ENCODE results near the gene ZNF467.

Gene ZNF467

DNA sequence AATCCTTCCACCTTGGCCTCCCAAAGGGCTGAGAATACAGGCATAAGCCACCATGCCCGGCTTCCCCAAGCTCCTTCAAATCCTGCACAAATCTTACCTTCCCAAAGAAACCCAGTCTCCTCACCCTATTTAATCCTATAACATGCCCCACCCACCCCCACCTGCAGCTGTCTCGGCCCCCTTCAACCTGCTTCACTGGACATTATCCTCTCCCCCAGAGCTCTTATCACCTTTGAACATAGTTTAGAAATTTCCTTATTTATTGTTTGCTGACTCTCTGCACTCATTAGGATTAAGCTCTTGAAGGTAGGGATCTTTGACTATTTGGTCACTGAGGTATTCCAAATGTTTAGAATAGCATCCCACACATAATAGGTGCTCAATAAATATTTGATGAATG lies 3.5 kb downstream of the ZNF467 start:
- no peak for FAIRE-seq

DNA sequence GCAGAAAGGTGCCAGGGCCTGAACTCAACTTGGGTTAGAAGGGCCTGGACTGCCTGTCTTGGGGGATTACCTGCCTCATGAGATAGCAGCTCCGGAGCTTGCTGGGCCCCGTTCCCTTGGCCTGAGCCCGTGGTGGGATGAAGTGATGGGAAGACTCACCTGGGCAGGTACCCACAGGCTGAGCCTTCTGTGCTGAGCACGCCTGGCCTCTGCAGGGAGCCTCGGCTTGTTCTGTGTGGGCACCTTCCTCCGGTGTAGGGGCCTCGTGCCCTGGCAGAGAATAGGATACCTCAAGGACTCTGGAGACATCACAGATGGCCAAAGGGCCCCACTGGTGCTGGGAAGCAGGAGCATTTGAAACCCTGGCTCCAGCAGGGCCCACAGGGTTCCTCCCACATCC lies 4.5 kb downstream of the ZNF467 start:
- FAIRE-seq: no peak

DNA sequence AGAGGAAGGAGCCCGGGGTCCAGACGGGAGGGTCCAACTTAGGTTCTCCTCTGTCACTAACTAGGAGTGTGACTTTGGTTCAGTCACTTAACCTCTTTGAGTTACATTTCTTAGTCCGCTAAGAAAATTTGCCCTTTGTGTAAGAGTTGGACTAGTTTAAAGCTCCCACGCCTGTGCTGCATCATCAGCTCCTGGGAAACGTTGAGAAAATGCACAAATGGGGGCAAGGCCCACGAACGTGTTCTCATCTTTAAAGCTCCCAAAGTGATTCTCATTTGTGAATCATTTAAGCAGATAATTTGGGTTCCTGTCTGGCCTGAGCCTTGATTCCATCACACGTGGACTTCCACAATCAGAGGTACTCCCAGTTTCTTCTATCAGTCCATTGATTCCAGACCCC lies 6.3 kb downstream of the ZNF467 start:
- no peak for FAIRE-seq

DNA sequence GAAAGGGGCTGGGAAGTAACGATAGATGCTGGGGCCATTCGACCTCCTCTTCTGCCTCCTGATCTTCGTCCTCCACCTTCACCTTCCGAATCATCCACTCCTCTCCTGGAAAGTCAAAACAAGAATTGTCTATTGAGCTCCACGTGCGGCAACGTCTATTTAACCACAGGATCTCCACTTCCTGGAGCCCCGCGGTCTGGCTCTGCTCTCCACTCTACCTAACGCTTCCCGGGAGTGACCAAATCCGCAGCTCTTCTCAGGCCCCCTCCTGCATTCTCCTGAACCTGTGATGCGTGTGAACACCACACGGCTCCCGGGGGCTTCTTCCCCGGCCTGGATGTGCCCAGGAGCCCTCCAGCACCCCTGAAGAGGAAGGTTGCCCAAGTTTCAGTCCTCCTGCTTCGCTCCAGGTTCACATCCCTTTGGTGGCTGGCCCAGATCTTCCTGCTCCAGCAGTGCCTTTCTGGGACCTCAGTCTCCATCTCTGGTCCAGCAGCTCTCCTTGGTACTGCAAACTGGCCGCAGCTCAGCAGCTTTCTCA lies 7.2 kb downstream of the ZNF467 start:
- FAIRE-seq: no peak

DNA sequence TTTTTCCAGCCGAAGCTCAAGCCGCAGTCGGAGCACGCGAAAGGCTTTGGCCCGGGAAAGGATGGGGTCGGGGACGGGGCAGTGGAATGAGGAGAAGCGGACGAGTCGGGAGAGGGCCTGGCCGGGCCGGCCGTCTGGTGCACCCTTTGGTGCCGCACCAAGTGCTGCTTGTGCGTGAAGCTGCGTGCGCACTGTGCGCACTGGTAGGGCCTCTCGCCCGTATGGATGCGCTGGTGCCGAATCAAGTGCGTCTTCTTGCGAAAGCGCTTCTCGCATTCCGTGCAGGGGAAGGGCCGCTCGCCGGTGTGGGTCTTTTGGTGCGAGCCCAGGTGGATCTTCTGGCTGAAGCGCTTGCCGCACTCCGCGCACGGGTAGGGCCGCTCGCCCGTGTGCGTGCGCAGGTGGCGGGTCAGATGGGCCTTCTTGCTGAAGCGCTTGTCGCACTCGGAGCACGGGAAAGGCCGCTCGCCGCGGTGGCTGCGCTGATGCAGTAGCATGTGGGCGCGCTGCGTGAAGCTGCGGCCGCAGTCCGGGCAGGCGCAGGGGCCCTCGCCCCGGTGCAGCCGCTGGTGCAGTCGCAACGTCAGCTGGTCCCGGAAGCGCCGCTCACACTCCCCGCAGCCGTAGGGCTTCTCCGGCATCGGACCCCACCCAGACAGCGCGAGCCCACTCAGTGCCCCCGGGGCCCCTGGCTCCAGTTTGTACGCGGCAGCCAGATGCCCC lies 7.8 kb downstream of the ZNF467 start:
- no peak for FAIRE-seq

DNA sequence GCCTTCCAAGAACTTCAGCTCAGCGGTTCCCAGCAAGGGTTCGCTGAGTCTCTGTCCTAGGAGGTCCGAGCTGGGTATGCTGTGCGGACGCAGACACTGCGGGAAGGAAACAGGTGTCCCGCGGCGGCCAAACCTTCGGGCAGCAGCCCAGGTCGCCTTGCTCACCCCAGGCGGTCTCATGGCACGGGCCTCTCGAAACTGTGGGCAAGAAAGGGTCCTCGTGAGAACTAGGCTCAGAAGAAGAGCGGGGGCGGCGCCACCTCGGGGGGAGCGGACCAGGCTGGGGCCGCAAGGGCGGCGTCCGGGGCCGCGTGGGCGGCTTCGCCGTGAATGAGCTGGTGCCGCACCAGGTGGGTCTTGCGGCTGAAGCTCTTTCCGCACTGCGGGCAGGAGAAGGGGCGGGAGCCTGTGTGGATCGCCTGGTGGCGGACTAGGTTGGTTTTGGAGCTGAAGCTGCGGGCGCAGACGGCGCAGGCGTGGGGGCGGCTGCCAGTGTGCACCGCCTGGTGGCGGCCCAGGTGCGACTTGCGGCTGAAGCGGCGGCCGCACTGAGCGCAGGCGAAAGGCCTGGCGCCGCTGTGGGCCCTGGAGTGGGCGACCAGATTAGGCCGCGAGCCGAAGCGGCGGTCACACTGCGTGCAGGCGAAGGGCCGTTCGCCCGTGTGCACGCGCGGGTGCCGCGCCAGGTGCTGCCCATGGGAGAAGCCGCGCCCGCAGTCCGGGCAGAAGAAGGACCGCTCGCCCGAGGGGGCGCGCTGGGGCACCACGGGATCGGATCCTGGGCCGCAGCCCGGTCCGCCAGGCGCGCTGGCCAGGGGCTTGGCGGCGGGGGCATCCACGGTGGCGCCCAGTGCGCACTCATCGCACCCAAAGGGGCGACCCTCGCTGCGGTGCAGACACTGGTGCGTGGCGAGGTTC lies 8.6 kb downstream of the ZNF467 start:
- FAIRE-seq: no peak

DNA sequence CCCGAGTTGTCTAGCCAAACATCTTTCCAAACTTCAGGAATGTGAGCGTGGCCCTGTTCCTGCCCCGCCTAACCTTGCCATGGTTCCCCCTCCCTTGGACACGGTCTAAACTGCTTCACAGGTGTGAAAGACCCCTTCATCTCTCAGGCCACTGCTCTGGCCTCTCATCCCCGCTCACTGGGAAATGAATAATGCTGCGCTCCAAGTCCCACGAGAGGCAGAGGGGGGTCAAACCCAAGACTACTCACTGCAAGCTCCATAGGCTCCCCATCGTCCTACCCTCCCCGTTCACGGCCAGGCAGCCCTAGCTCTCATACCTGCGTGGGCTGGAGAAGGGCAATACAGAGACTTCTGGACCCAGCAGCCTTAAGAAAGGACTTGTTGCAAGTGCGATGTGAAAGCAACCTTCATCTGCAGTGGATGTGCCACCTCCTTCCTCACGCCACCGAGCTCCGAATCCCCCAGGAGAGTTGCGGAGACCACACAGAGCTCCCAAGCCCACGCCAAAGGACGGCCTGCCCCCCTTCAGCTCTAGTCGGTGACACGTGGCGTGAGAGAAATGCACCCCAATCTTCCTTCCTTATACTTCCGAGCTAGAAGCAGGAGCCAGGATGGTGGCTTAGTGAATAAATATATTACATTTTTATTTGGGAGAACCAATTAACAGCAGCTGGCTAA lies 9.7 kb downstream of the ZNF467 start:
- no peak for FAIRE-seq

DNA sequence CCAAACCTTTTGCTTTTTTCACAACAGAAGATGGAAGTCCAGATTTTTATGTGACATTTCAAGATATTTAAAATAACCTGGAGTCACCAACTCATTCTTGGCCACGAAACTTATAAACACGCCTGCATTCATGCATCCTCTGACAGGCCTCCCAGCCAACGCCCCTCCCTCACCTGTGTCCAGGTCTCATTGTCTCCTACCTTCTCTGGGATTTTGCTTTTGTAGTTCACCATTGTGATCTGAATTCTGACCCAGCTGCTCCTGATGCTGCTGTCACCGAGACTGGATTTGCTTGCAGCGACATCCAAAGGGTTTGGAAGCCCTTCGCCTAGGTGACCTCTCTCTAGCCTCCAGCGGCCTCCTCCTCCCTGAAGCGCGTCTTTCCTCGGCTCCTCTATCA lies 10.8 kb downstream of the ZNF467 start:
- FAIRE-seq: no peak

DNA sequence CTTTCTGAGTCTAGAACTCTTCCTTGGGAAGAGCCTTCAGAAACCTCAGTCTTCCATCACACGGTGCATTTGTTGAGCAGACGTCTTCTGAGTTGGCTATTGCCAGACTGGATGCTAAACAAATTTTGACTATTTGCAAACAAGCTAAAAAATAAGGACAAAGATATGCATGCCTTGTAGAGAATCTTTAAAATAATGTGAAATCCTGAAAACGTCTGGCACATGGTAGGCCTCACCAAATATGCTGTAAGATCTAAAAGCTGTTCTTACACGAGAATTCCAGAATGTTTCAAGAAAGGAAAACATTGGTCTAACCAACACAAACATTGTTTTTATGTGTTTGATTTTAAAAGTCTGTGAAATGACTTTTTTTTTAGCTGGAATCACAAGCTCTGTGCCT lies 11.3 kb downstream of the ZNF467 start:
- FAIRE-seq: no peak

DNA sequence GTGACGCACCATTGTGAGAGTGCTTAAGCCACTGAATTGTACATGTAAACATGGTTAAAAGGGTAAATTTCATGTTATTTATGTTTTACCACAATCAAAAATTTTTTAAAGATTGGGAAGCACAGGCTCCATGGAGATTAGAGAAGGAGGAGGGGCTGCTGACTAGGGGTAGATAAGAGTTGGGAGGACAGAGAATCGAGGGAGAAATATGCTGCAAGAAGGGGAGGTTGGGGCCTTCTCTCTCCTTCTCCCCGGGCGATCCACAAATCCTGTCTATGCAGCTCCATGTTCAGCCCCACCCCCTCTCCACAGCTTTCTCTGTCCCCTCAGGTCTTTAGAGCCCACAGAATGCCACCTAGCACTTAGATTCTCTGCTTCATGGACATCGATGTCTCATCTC lies 12.1 kb downstream of the ZNF467 start:
- no peak for FAIRE-seq

DNA sequence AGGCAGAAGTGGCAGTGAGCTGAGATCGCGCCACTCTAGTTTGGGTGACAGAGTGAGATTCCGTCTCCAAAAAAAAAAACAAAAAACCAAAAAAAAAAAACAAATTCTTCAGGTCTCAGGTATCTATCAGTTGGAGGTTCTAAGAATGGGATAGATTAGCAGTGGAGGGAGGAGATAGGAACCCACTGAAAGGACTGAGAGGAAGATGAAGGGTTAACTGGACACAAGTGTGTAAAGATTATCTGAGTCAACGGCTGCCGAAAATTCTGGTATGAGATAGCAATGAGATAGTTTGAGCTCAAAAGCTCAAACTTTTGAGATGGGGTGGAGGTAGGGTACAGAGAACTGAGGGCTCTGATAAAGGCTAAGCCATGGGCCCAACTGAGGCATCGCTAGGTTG lies 12.8 kb downstream of the ZNF467 start:
- FAIRE-seq: no peak

DNA sequence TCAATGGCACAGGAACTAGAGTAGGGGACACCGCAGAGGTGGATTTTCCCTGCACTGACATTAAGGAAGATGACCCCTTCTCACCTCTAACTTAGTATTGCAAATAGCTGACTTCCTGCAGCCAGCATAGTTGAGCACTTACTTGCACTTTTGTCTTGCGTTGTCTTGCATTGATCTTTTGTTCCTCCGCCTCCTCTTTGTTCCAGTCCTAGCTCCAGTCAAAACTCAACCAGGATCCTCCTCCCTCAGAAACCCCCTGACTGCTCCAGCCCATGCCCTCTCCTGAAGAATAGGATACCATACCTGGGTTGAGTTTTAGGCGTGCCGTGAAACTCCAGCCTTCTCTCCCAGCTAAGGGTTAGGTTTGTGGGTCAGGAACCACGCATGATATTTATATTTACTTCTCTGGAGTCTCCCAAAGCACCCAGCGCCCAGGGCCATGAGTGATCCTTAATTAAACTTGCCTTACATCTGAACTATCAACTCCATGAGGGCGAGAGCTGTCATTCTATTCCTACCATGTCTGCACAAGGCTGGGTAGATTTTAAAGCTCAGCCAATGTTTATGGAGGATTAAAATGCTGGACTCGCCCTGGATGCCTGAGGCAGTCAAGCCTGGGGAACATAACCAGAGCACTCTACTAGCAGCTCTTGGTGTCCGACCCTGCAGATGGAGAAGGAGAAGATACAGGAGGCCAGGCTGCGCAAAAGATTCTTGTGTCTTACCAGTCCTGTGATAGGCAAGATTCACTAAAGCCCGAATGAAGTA lies 14.1 kb downstream of the ZNF467 start:
- no peak for FAIRE-seq

DNA sequence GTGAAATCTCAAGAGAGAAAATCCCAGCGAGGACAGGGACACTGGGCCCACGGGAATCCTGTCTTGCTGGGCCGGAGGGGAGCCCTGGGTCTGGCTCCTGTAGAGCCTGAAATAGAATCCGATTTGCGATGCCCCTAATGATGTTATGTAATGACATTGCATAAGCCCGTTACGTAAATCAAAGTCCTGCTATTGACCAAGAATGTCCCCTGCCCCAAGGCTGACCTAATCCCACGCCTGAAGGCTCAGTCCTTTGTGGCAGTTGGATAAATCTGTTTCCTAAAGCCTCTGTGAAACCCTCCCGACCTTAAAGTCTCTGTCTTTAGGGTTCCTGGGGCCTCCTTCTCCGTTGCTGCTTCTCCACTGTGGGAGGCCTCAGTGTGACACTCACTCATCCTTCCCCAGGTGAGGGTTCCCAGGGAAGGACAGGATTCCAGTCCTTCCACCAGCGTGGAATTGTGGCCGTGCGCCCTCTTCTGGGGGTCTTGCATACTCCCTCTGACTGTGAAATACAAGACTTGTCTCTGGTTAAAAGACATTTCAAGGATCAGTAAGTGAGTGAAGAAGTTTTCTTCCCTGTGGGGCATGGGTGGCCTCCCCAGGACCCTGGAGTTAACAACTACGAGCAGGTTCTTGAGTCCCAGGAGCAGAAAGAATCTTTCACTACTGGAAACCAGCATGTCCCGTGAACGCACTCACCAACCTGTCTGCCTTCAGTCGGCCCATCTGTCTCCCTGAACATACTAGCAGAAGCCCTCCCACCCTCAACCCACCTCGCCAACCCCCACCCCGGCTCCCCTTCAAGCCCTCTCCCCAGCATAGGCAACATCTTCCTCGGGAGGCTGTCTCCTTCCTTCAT lies 19.8 kb downstream of the ZNF467 start:
- FAIRE-seq: no peak

DNA sequence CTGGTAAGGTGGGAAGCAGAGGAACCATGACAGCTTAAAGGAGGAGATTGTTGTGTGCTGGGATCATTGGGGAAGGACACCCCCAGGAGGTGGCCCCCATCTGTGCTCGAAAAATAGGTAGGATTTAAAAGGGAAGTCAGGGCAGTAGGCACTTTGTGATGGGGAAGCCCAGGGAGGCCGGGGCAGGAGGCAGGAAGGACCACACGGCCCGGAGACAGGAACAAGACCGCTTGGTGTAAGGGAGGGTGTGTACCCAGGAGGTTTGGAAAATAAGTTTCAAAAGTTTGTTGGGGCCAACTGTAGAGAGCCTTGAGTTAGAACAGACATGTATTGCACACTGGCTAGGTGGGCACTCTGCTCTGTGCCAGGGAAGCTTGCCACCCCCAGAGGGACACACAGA lies 20.7 kb downstream of the ZNF467 start:
- FAIRE-seq: no peak

DNA sequence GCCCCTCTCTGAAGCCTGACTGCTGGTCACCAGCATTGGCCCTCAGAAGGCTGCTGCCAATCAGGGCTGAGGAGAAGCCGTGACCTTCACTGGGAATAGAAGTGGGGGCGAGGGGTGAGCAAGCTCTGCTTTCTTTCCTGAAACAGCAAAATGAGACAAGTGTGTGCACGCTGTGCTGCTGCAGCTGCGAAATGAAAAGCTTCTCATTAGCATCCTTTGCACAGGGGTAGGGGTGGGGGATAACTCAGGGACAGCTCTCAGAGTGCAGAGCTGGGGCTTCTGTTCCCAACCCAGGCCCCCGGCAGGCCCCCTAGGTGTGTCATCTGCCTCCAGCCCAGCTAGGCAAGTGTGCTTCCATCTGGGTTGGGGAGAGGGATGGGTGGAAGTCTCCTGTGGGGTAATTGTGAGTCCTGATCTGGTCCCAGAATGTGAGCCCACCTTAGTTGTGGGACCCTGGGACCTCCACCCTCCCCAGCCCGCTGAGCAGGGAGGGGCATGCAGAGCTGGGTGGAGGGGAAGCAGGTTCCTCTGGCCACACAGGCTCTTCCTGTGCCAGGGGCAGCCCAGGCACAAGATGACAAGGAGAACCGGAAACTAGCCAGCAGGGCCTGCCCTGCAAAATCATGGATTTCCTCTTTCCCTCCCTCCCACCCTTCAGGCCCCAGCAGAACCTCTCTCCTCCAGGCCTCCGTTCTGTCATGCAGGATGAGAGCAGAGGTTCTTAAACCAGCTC lies 22.2 kb downstream of the ZNF467 start:
- FAIRE-seq: no peak

DNA sequence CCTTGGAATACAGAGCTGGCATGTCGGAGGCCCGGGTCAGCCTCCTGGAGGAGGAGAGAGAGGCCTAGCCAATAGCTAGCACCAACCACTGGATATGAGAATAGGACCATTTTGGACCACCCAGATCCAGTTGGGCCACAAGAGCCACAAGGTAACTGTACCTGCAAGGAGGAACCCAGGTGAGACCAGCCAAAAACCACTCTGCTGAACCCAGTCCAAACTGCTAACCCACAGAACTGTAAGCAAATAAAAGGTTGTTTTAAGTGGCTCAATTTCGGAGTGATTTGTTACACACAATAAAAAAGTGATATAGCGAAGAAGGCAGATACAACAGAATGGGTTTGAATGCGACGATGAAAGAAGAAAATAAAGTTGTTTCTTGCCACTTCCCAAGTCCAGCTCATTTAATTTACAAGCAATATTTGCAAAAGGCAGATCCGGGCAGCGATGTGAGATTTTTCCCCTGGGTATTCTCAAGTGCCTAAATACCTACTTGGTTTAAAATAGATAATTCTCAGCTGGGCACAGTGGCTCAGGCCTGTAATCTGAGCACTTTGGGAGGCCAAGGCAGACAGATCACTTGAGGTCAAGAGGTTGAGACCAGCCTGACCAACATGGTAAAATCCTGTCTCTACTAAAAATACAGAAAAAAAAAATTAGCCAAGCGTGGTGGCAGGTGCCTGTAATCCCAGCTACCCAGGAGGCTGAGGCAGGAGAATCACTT lies 23.1 kb downstream of the ZNF467 start:
- FAIRE-seq: no peak

DNA sequence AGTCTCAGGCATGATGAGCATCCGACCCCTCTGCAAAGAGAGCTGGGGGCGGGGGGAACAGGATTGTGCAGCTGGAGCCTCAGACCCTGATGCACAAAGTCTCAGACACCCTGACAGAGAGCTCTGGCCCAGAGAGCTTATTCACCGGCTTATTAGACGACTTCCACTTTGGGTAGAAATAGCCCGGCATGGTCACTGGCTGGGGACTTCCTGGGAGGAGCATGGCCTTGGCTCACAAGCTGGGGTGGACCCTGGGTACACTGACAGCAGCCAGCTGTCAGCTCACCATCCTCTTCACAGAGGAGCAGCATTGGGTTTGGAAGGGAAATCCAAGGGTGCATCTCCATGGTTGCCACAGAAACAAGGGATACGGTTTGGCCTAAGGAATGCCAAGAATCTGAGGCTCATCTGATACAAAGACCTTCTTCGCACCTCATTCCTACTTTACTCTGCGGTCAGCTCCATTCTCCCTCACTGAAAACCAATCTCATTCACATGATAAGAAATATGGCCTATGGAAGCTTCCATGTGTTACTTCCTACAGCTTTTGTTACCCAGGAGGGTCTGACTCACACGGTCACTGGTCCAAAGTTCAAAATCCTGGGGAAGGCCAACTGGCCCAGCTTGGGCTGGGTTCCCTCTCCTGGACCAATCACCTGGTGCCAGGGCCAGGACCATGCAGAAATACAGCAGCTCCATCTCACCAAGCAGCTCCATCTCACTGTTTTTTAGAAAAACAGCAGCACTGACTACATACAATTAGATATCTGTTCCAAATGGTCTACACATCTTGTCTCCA lies 25.1 kb downstream of the ZNF467 start:
- no peak for FAIRE-seq

DNA sequence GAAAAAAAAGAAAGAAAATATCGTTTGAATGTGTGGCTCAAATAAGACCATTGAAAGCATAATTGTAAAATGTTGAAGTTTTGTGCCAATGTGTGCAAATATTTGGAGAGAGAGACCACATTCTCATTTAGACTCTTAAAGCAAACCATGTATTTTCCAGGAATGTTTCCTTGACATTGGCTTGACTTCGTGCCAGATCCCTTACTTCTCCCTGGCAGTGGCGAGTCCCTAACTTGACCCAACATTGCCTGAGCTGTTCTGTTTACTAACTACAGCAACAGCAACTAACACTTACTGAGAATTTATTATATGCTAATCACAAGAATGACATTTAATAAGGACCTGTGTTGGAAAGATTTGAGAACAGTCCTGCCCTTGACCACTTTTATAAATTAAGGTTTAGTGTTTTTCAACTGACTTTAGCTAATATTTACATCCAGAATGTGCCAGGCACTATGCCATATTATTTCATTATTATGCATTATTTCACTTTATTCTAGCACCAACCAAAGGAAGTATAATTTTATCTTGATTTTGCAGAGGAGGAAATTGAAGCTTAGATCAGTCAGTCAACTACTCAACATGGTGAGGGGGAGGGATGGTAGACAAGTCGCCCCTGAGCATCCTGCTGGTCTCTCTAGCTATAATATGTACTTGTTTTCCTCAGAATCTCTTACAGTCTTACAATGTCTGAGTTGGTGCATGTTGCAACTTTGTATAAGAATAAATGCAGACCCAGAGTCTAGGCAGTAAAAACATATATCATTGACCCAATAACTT lies 29.7 kb downstream of the ZNF467 start:
- no peak for FAIRE-seq

All from G401.6 (cell line).